ENCODE results near the gene KREMEN2. TPM values are rescaled to one million over a fixed set of nuclear protein-coding genes. Genes with fewer than 3 reads are reported as not detected.

KREMEN2 gene
- total and polyA plus RNA-seq, 9 of the 15 experiments (the other 6 are each of a cell fraction or from before 2014, with no cell fraction given): 0.04 to 7.7 (median 1.5) TPM; not detected in 1

GRCh38 chr16:2973605-2974318 lies 9.7 kb downstream of the KREMEN2 start:
- DNase-seq (ENCODE audit: extremely low read depth in 1 of 4, low spot score in 3 of 4): no peak
- no peak overlapping the region for H2AFZ ChIP-seq (ENCODE audit: low read depth, low read length)
- H3K9me1 ChIP-seq (ENCODE audit: control insufficient read depth, insufficient read depth, low read length): peaks cover 3% of the 10 kb centered on the region
- no peak overlapping the region for H3K4me2 ChIP-seq (ENCODE audit: insufficient read depth, low read length)
- no peaks in the 10 kb centered on the region for H3K27me3 ChIP-seq (ENCODE audit: control insufficient read depth in 2 of 2, insufficient read depth in 2 of 2, low read length in 2 of 2)
- peak overlapping the region in 1 of 2 experiments; percentile 81; a peak in 2 of 4 replicates for H3K9ac ChIP-seq (ENCODE audit: insufficient read depth in 1 of 2, low read depth in 2 of 2, low read length in 2 of 2)
- H3K36me3 ChIP-seq (ENCODE audit: control insufficient read depth, insufficient read depth, low read length): peaks cover 78% of the 10 kb centered on the region; the same call in 2 of the 3 replicates
- H3K27ac ChIP-seq (ENCODE audit: extremely low read depth, low read depth, low read length): 0 out of 3 replicates have a peak overlapping the region, but pooled peaks have one; percentile 28
- H3K79me2 ChIP-seq (ENCODE audit: control insufficient read depth, insufficient read depth, low read length): peaks cover 46% of the 10 kb centered on the region
- peaks cover 9 to 92% of the 10 kb centered on the region in 2 experiments; a peak in 4 of 5 replicates for H3K4me1 ChIP-seq (replicated peaks in 1 of 2; ENCODE audit: control insufficient read depth in 2 of 2, insufficient read depth in 2 of 2, low read length in 2 of 2)
- POLR2A ChIA-PET: interaction anchor here (0.5 to 2.1 kb wide), 6 partner anchors 8 to 171 kb away, joined by 3 to 17 read pairs (median 3); partner anchors contain the start of gene PKMYT1
- H4K20me1 ChIP-seq (replicated peaks; ENCODE audit: control insufficient read depth, insufficient read depth, low read length): peaks cover 25% of the 10 kb centered on the region
- no peaks in the 10 kb centered on the region for H3K9me3 ChIP-seq (replicated peaks; ENCODE audit: control insufficient read depth, insufficient read depth, low read depth, low read length)
- H3K4me3 ChIP-seq: no peak overlapping the region
- no TSS peak for BruUV-seq (replicated peaks)
- in situ Hi-C loops (cut with MboI): no loop called here
- TF ChIP-seq RBFOX2 (IDR thresholded peaks at IDR 0.05; ENCODE audit: low read depth, low read length) (peak; percentile 73), SUPT5H (IDR thresholded peaks at IDR 0.05) (peak; percentile 12; the same call in 1 of the 2 replicates), ZNF395 (CRISPR knock-in tag; IDR thresholded peaks at IDR 0.05) (no peak), POLR2G (IDR thresholded peaks at IDR 0.05; ENCODE audit: low read depth, low read length) (peak; percentile 78), TFAP4 (CRISPR knock-in tag; IDR thresholded peaks at IDR 0.05; ENCODE audit: borderline replicate concordance) (0 out of 2 replicates have a peak, but pooled peaks have one; percentile 21), ZNF140 (CRISPR knock-in tag; IDR thresholded peaks at IDR 0.05) (no peak), POLR2A (conservative IDR thresholded peaks at IDR 0.05) (peak; percentile 11; the same call in 1 of the 2 replicates)
- no peak for FAIRE-seq
- WGBS (ENCODE audit: insufficient coverage, low coverage, missing lambda C conversion rate): 86% methylated on average over 11 of the region's 17 CpGs
- intact Hi-C loops (cut with micrococcal nuclease): no loop called here
- CTCF ChIA-PET (ENCODE audit: low intra/inter-chr PET ratio): no interaction called here
- no peak for ATAC-seq

All from K562 (cell line).